Loucy (cell line): Measurements from ENCODE around the gene NEO1.

ENCODE experiments used
- EZH2phosphoT487 ChIP-seq: fragments of 200-600 bp; IDR thresholded peaks from 2 replicates; pipeline ENCODE4 v1.6.1; 2018; ENCODE audit warnings: antibody characterized with exemption, mild to moderate bottlenecking, moderate library complexity, borderline replicate concordance
- TF ChIP-seq, protein P1 (sequence below): fragments of 200-600 bp; sonication (generic); conservative IDR thresholded peaks from 2 replicates; pipeline ENCODE4 v1.5.1; 2014; ENCODE audit warnings: mild to moderate bottlenecking, antibody characterized with exemption, low read length

DNA sequence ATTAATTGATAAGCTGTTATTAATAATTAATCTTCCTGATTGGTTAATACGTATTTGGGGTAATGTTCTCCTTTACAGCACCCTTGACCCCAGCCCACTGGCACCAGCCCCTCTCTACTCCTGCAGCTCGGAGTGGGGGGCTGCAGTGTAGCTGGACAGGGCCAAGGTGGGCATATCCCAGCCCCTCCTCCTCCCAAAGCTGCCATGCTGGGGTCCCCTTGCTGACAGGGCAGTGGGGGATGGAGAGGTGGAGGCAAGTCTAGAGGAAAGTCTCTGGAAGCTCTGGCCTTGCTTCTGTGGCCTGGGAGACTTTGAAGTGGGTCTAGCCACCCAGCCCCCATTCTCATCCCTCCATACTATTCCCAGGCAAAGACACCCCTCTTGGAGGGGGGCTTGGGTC, 280.7 kb downstream of the NEO1 start:
- TF ChIP-seq EZH2phosphoT487 = no peak
- TF ChIP-seq, protein P1, sequence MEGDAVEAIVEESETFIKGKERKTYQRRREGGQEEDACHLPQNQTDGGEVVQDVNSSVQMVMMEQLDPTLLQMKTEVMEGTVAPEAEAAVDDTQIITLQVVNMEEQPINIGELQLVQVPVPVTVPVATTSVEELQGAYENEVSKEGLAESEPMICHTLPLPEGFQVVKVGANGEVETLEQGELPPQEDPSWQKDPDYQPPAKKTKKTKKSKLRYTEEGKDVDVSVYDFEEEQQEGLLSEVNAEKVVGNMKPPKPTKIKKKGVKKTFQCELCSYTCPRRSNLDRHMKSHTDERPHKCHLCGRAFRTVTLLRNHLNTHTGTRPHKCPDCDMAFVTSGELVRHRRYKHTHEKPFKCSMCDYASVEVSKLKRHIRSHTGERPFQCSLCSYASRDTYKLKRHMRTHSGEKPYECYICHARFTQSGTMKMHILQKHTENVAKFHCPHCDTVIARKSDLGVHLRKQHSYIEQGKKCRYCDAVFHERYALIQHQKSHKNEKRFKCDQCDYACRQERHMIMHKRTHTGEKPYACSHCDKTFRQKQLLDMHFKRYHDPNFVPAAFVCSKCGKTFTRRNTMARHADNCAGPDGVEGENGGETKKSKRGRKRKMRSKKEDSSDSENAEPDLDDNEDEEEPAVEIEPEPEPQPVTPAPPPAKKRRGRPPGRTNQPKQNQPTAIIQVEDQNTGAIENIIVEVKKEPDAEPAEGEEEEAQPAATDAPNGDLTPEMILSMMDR = no peak
